H1 (cell line): Measurements from ENCODE around the gene SEC14L6. TPM values are rescaled to one million over a fixed set of nuclear protein-coding genes. Genes with fewer than 3 reads are reported as not detected.

Experiments
- CTCF ChIA-PET: fragments of 300-600 bp; sonication (Branson Sonifier 250); formaldehyde crosslinking; loops from one replicate; lab custom pipeline; 2021; ENCODE audit not compliant: partially characterized antibody; lab: Charles Lee
- POLR2A ChIA-PET: fragments of 300-600 bp; sonication (Branson Sonifier 250); formaldehyde crosslinking; loops from one replicate; lab custom pipeline; 2021; ENCODE audit warnings: inconsistent platforms; ENCODE audit not compliant: partially characterized antibody; lab: Charles Lee
- DNase-seq, 2 experiments: peaks; one replicate each; pipeline versions ENCODE4 v3.0.0 to v3.0.0-alpha.2; 2010 to 2022; ENCODE audit warnings: low spot score in 2 of 2, low read depth in 1 of 2, mixed read lengths in 1 of 2
- FAIRE-seq: peaks from 2 replicates; lab custom pipeline; 2011; peaks lifted over from hg19 to GRCh38; lab: Jason Lieb, UNC
- H2AFZ ChIP-seq: 2 replicates; pipeline ENCODE4 v1.8.1; 2012; ENCODE audit warnings: low read length, inconsistent platforms
- H2AK5ac ChIP-seq: 2 replicates; pipeline ENCODE4 v1.6.1; 2013; ENCODE audit warnings: low read depth, low read length
- H2BK120ac ChIP-seq: replicated peaks from 2 replicates; pipeline ENCODE3; 2013; ENCODE audit warnings: low read depth, low read length, inconsistent platforms
- H2BK12ac ChIP-seq: 2 replicates; pipeline ENCODE4 v1.6.1; 2013; ENCODE audit warnings: low read depth, low read length
- H2BK15ac ChIP-seq: 2 replicates; pipeline ENCODE4 v1.6.1; 2013; ENCODE audit warnings: low read length
- H2BK20ac ChIP-seq: 2 replicates; pipeline ENCODE4 v1.6.1; 2013; ENCODE audit warnings: low read length
- H2BK5ac ChIP-seq: 2 replicates; pipeline ENCODE4 v1.6.1; 2013; ENCODE audit warnings: low read depth, low read length
- H3K14ac ChIP-seq: 2 replicates; pipeline ENCODE4 v1.6.1; 2013; ENCODE audit warnings: inconsistent platforms; ENCODE audit not compliant: insufficient read length
- H3K18ac ChIP-seq: 2 replicates; pipeline ENCODE4 v1.6.1; 2013; ENCODE audit warnings: low read length; ENCODE audit errors: extremely low read depth
- H3K23ac ChIP-seq: 2 replicates; pipeline ENCODE4 v1.6.1; 2013; ENCODE audit warnings: inconsistent platforms; ENCODE audit not compliant: insufficient read length
- H3K23me2 ChIP-seq: 2 replicates; pipeline ENCODE4 v1.6.1; 2013; ENCODE audit warnings: low read depth, low read length
- H3K27ac ChIP-seq: 2 replicates; pipeline ENCODE4 v1.6.1; 2011; ENCODE audit warnings: low read depth, low read length, inconsistent platforms
- H3K27me3 ChIP-seq, 4 experiments: replicated peaks in 1 of 4; 1 replicate in 1 of 4; 2 replicates in 3 of 4; pipeline versions ENCODE4 v1.6.1 to v1.8.1; 2011 to 2013; ENCODE audit warnings: low read length in 3 of 4, mild to moderate bottlenecking in 3 of 4, inconsistent platforms in 2 of 4, mixed read lengths in 2 of 4, moderate library complexity in 1 of 4; ENCODE audit not compliant: control insufficient read depth in 3 of 4, insufficient read depth in 3 of 4; ENCODE audit errors: extremely low read depth in 1 of 4
- H3K36me3 ChIP-seq, 4 experiments: 2 replicates each; pipeline versions ENCODE4 v1.6.1 to v1.8.1; 2011 to 2013; ENCODE audit warnings: mild to moderate bottlenecking in 4 of 4, low read length in 3 of 4, moderate library complexity in 2 of 4, control low read depth in 1 of 4, inconsistent platforms in 1 of 4; ENCODE audit not compliant: insufficient read depth in 4 of 4, control insufficient read depth in 2 of 4
- H3K4ac ChIP-seq: replicated peaks from 2 replicates; pipeline ENCODE3; 2013; ENCODE audit warnings: low read length, low read depth, mixed read lengths, inconsistent platforms; ENCODE audit not compliant: insufficient read length
- H3K4me1 ChIP-seq, 4 experiments: replicated peaks in 1 of 4; 1 replicate in 1 of 4; 2 replicates in 3 of 4; pipeline versions ENCODE4 v1.6.1 to v1.8.1; 2011 to 2013; ENCODE audit warnings: low read length in 3 of 4, inconsistent platforms in 2 of 4, mixed read lengths in 1 of 4; ENCODE audit not compliant: insufficient read depth in 4 of 4, control insufficient read depth in 3 of 4
- H3K4me2 ChIP-seq, 2 experiments: 2 replicates each; pipeline versions ENCODE4 v1.6.1 to v1.8.1; 2011 to 2013; ENCODE audit warnings: low read depth in 2 of 2, low read length in 2 of 2, control low read depth in 1 of 2, inconsistent platforms in 1 of 2, mild to moderate bottlenecking in 1 of 2; ENCODE audit not compliant: insufficient read depth in 1 of 2
- H3K4me3 ChIP-seq, 4 experiments: fragments of 200-600, 300-600 bp in 1 of 4; sonication (generic), shearing (Covaris generic), sonication (Bioruptor Twin) in 1 of 4; 2 replicates each; pipeline versions ENCODE4 v1.5.1 to v1.8.1; 2011 to 2016; ENCODE audit warnings: low read length in 4 of 4, low read depth in 3 of 4, control low read depth in 2 of 4, inconsistent platforms in 2 of 4, mild to moderate bottlenecking in 2 of 4, mixed read lengths in 1 of 4, moderate library complexity in 1 of 4; ENCODE audit not compliant: insufficient read depth in 2 of 4; ENCODE audit errors: extremely low read depth in 1 of 4
- H3K56ac ChIP-seq: replicated peaks from 2 replicates; pipeline ENCODE3; 2013; ENCODE audit warnings: low read depth, mild to moderate bottlenecking, mixed read lengths, low read length, inconsistent platforms; ENCODE audit not compliant: insufficient read length
- H3K79me1 ChIP-seq: 2 replicates; pipeline ENCODE4 v1.6.1; 2013; ENCODE audit warnings: low read depth, low read length, control low read depth
- H3K79me2 ChIP-seq, 2 experiments: 2 replicates each; pipeline versions ENCODE4 v1.6.1 to v1.8.1; 2012 to 2013; ENCODE audit warnings: low read length in 2 of 2, mild to moderate bottlenecking in 2 of 2, inconsistent platforms in 1 of 2; ENCODE audit not compliant: insufficient read depth in 2 of 2, control insufficient read depth in 1 of 2
- H3K9ac ChIP-seq, 4 experiments: replicated peaks in 1 of 4; 1 replicate in 1 of 4; 2 replicates in 3 of 4; pipeline versions ENCODE4 v1.6.1 to v1.8.1; 2011 to 2013; ENCODE audit warnings: low read depth in 3 of 4, low read length in 3 of 4, control low read depth in 2 of 4, mild to moderate bottlenecking in 2 of 4, moderate library complexity in 2 of 4, inconsistent platforms in 1 of 4; ENCODE audit errors: extremely low read depth in 1 of 4
- H3K9me3 ChIP-seq, 2 experiments: 2 replicates each; pipeline versions ENCODE4 v1.6.1 to v1.8.1; 2012 to 2013; ENCODE audit warnings: mild to moderate bottlenecking in 2 of 2, moderate library complexity in 2 of 2, control low read depth in 1 of 2, inconsistent platforms in 1 of 2, low read depth in 1 of 2, low read length in 1 of 2, mixed read lengths in 1 of 2; ENCODE audit not compliant: insufficient read depth in 2 of 2
- H4K20me1 ChIP-seq, 2 experiments: replicated peaks in 1 of 2; 2 replicates each; pipeline versions ENCODE3 to v1.8.1; 2011 to 2013; ENCODE audit warnings: inconsistent platforms in 2 of 2, low read length in 2 of 2, mild to moderate bottlenecking in 1 of 2; ENCODE audit not compliant: insufficient read depth in 2 of 2, control insufficient read depth in 1 of 2
- H4K5ac ChIP-seq: 2 replicates; pipeline ENCODE4 v1.6.1; 2013; ENCODE audit warnings: low read length, low read depth, mixed read lengths, inconsistent platforms; ENCODE audit not compliant: insufficient read length
- H4K8ac ChIP-seq: 2 replicates; pipeline ENCODE4 v1.8.0; 2013; ENCODE audit warnings: mild to moderate bottlenecking, moderate library complexity, low read length, inconsistent platforms; ENCODE audit not compliant: insufficient read depth; ENCODE audit errors: extremely low read depth
- H4K91ac ChIP-seq: replicated peaks from 2 replicates; pipeline ENCODE3; 2013; ENCODE audit warnings: low read length, mixed read lengths, inconsistent platforms; ENCODE audit not compliant: insufficient read length
- EZH2 ChIP-seq: fragments of 200-600 bp; sonication (generic); IDR thresholded peaks from 2 replicates; pipeline ENCODE4 v1.7.1; 2012; ENCODE audit warnings: low read depth, mild to moderate bottlenecking, moderate library complexity, low read length, inconsistent platforms; ENCODE audit not compliant: severe bottlenecking
- KDM1A ChIP-seq: fragments of 200-600, 300-600 bp; sonication (generic); IDR thresholded peaks from 2 replicates; pipeline ENCODE4 v1.7.1; 2016; ENCODE audit warnings: mild to moderate bottlenecking, low read length, borderline replicate concordance
- NRF1 ChIP-seq: IDR thresholded peaks from 2 replicates; pipeline ENCODE4 v1.6.1; 2011; ENCODE audit warnings: mild to moderate bottlenecking, low read depth, low read length, improper control_type of control experiment
- RBBP5 ChIP-seq: IDR thresholded peaks from 2 replicates; pipeline ENCODE4 v1.7.1; 2012; ENCODE audit warnings: low read depth, mild to moderate bottlenecking, inconsistent platforms, low read length, moderate library complexity, borderline replicate concordance
- RNF2 ChIP-seq: fragments of 200-900, 300-1000 bp; sonication (generic); IDR thresholded peaks from 2 replicates; pipeline ENCODE4 v1.7.1; 2016; ENCODE audit warnings: borderline replicate concordance, low read depth, mild to moderate bottlenecking, antibody characterized with exemption, low read length; ENCODE audit not compliant: poor library complexity, severe bottlenecking; ENCODE audit errors: missing control alignments
- SRF ChIP-seq: IDR thresholded peaks from 2 replicates; pipeline ENCODE4 v1.6.1; 2011; ENCODE audit warnings: mild to moderate bottlenecking, low read depth, low read length, moderate library complexity
- WGBS, 2 experiments: shearing (Covaris generic) in 1 of 2; methylation state at CpG; one replicate each; pipeline versions ENCODE4 v1.1.6 to v1.1.7; 2013 to 2015; ENCODE audit warnings: low lambda C conversion rate in 2 of 2, mixed read lengths in 2 of 2, inconsistent platforms in 1 of 2, low coverage in 1 of 2, missing lambda C conversion rate in 1 of 2; ENCODE audit not compliant: insufficient replicate concordance in 2 of 2, insufficient coverage in 1 of 2, insufficient read length in 1 of 2; ENCODE audit errors: extremely low coverage in 1 of 2, missing lambda C conversion rate in 1 of 2; 5-methylcytosine and 5-hydroxymethylcytosine counted together
- polyA plus RNA-seq, 7 experiments: library from polyadenylated mRNA; depleted of rRNA in 3 of 7; stranded (reverse) in 5 of 7; unstranded in 2 of 7; fragments of >200 nt in 5 of 7; fragments of 200-250 nt in 2 of 7; gene quantifications; 1 replicate in 5 of 7; 2 replicates in 1 of 7; 4 replicates in 1 of 7; pipeline versions ENCODE4 v1.2.1 to v1.2.3, GENCODE V29; 2011 to 2013; ENCODE audit warnings: missing spikeins in 2 of 7, mixed read lengths in 2 of 7
- total RNA-seq: library from RNA; stranded (reverse); fragmentation: NEBNext Ultra II Directional; extraction: Animal tissue kit (Norgen Biotek cat#: 25700); gene quantifications from 2 replicates; pipeline ENCODE4 v1.2.1, GENCODE V29; 2021
- TF ChIP-seq, protein P1 (sequence below): IDR thresholded peaks from 2 replicates; pipeline ENCODE4 v1.6.1; 2011; ENCODE audit warnings: low read length, improper control_type of control experiment

Gene SEC14L6
- total and polyA plus RNA-seq, 2 of the 8 experiments (the other 6 are each of a cell fraction or from before 2014, with no cell fraction given) = 0.63 to 2.1 TPM

DNA sequence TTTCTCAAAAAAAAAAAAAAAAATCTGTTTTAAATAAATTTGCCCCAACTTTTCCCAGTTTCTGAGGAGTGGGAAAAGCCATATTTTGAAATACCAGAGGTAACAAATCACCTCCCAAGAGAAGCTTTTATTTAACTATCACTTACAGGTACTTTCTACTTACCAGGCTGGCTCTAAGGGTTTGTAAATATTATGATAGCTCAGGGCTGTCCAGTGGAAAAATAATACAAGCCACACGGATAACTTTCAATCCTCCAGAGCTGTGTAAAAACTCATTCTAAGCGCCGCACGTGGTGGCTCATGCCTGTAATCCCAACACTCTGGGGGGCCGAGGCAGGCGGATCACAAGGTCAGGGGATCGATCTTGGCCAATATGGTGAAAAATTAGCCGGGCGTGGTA, 35.4 kb downstream of the SEC14L6 start:
- H3K4me1 ChIP-seq = no peaks in the 10 kb centered on the region; a peak in 1 of 7 replicates
- H3K23me2 ChIP-seq = no peaks in the 10 kb centered on the region
- no peak overlapping the region for H3K4me2 ChIP-seq
- no peak overlapping the region for H3K23ac ChIP-seq
- CTCF ChIA-PET = interaction anchor here (0.6 to 1.2 kb wide), 4 partner anchors 25 to 312 kb away, joined by 3 to 5 read pairs (median 3); no protein-coding TSS in a partner anchor
- H3K36me3 ChIP-seq = no peaks in the 10 kb centered on the region
- no peak for TF ChIP-seq KDM1A
- TF ChIP-seq RNF2 = no peak
- no peak for TF ChIP-seq SRF
- no peak for TF ChIP-seq RBBP5
- TF ChIP-seq NRF1 = no peak
- TF ChIP-seq, protein P1, sequence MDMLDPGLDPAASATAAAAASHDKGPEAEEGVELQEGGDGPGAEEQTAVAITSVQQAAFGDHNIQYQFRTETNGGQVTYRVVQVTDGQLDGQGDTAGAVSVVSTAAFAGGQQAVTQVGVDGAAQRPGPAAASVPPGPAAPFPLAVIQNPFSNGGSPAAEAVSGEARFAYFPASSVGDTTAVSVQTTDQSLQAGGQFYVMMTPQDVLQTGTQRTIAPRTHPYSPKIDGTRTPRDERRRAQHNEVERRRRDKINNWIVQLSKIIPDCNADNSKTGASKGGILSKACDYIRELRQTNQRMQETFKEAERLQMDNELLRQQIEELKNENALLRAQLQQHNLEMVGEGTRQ = no peak
- TF ChIP-seq EZH2 = no peak
- DNase-seq = no peak
- H3K56ac ChIP-seq = no peak overlapping the region
- H2BK12ac ChIP-seq = no peak overlapping the region
- no peak overlapping the region for H2AFZ ChIP-seq
- no peak overlapping the region for H4K5ac ChIP-seq
- H3K18ac ChIP-seq = no peak overlapping the region
- no peak overlapping the region for H4K8ac ChIP-seq
- no peaks in the 10 kb centered on the region for H3K79me1 ChIP-seq
- no peak overlapping the region for H2BK15ac ChIP-seq
- FAIRE-seq = no peak
- POLR2A ChIA-PET = interaction anchor here (0.6 to 1.0 kb wide), 2 partner anchors 18 to 20 kb away, joined by 3 read pairs; no protein-coding TSS in a partner anchor
- no peak overlapping the region for H3K14ac ChIP-seq
- H3K27me3 ChIP-seq = no peaks in the 10 kb centered on the region
- H2BK120ac ChIP-seq = no peak overlapping the region
- H2BK5ac ChIP-seq = no peak overlapping the region
- H3K9me3 ChIP-seq = no peaks in the 10 kb centered on the region
- H2BK20ac ChIP-seq = no peak overlapping the region
- no peak overlapping the region for H3K27ac ChIP-seq
- H3K4me3 ChIP-seq = no peak overlapping the region
- H2AK5ac ChIP-seq = no peak overlapping the region
- WGBS, 2 experiments = 93% methylated on average over 9 of the region's 9 CpGs; no CpG with 5 or more reads in 1 of the 2 experiments
- H3K9ac ChIP-seq = no peak overlapping the region
- no peaks in the 10 kb centered on the region for H4K20me1 ChIP-seq
- no peak overlapping the region for H3K4ac ChIP-seq
- H3K79me2 ChIP-seq = no peaks in the 10 kb centered on the region
- H4K91ac ChIP-seq = no peak overlapping the region
